ENCODE data around the gene MAD1L1. TPM values are rescaled to one million over a fixed set of nuclear protein-coding genes. Genes with fewer than 3 reads are reported as not detected.
"Not testable (repeated sequence)": the region's sequence is repeated elsewhere in the genome, so short reads cannot be mapped to it uniquely, and the experiment has no call there.

The MAD1L1 gene
- total RNA-seq, 2 donors from 2014 or later = 51.2 to 63.8 TPM

DNA sequence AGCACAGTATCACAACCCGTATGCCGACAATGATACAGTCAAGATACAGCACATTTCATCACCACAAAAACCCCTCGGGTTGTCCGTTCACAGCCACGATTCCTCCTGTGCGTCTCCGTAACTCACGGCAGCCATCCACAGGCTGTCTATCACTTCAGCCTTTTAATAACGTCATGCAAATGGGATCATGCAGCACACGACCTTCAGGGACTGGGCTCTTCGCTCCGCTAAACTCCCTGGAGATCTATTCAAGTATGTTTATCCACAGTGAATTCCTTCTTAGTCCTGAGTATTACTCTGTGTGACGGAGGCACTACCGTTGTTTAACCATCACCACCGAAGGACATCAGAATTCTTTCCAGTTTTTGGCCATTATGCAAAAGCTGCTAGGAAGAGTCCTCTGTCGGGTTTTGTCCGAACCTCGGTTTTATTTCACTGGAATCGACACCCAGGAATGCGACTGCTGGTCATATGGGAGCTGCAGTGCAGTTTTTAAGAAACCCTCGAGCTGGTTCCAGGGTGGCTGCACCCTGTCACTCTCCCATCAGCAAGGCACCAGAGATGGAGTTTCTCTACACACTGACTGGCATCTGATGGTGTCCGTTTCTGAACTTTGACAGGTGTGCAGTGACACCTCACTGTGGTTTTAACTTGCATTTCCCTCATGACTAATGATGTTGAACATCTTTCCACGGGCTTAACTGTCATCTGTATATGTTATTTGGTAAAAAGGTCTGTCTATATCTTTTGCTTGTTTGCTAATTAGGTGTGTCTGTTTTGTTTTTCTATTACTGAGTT, 193.6 kb downstream of the MAD1L1 start:
- Mint-ChIP-seq H3K4me3 (peak overlapping the region; percentile 22 to 78), H3K27me3 (ENCODE audit: low read depth) (no peaks in the 10 kb centered on the region), H3K27ac (no peak overlapping the region), H3K4me1 (ENCODE audit: low read depth) (peaks cover 54% of the 10 kb centered on the region), H3K9me3 (no peaks in the 10 kb centered on the region), H3K36me3 (ENCODE audit: insufficient read depth in 2 of 2) (peaks cover 0 to 2% of the 10 kb centered on the region in 2 donors)
- ATAC-seq (replicated peaks in 1 of 2) (peak; percentile 55 to 59), DNase-seq (no peak)

DNA sequence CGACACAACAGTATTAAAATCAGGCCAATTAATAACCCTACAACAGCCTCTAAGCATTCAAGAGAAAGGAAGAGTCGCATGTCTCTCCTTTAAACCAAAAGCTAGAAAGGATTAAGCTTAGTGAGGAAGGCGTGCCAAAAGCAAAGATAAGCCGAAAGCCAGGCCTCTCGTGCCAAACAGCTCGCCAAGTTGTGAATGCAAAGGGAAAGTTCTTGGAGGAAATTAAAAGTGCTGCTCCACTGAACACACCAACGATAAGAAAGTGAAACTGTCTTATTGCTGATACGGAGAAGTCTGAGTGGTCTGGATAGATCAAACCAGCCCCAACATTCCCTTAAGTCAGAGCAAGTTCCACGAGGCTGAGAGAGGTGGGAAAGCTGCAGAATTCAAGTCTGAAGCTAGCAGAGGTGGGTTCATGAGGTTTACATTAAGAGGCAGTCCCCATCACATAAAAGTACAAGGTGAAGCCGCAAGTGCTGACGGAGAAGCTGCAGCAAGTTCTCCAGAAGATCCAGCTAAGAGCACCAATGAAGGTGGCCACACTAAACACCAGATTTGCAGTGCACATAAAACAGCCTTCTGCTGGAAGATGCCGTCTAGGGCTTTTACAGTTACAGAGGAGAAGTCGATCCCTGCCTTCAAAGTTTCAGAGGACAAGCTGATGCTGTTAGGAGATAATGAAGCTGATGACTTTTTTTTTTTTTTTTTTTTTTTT, 194.8 kb downstream of the MAD1L1 start:
- H3K27ac Mint-ChIP-seq = peak overlapping the region; percentile 1
- no peaks in the 10 kb centered on the region for H3K9me3 Mint-ChIP-seq
- peak overlapping the region; percentile 78 to 93 for H3K4me3 Mint-ChIP-seq
- no peaks in the 10 kb centered on the region for H3K27me3 Mint-ChIP-seq (ENCODE audit: low read depth)
- peak; percentile 57 to 65 for ATAC-seq (replicated peaks in 1 of 2)
- H3K36me3 Mint-ChIP-seq (ENCODE audit: insufficient read depth in 2 of 2) = no peaks in the 10 kb centered on the region
- peak in 1 of 2 donors; percentile 19 for DNase-seq
- peaks cover 54% of the 10 kb centered on the region for H3K4me1 Mint-ChIP-seq (ENCODE audit: low read depth)

DNA sequence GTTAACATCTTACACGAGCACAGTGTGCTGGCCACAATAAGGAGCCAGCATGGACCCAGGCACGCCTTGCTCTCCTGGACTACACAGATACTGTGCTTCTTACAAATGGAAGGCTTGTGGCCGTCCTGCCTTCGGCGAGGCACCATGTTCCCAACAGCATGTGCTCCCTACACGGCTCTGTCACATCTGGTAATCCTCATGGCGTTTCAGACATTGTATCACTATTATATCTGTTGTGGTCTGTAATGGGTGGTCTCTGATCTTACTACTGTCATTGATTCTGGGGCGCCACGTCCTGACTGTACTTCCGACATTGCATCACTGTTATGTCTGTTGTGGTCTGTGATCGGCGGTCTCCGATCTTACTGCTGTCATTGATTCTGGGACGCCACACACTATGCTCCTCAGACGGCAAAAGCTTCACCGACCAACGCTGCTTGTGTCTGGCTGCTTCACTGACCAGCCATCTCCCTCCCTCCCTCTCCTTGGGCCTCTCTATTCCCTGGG, 195.4 kb downstream of the MAD1L1 start:
- peak; percentile 81 to 84 for ATAC-seq (replicated peaks in 1 of 2)
- Mint-ChIP-seq H3K27me3 (ENCODE audit: low read depth) (no peaks in the 10 kb centered on the region), H3K9me3 (no peaks in the 10 kb centered on the region), H3K27ac (peak overlapping the region; percentile 1), H3K4me1 (ENCODE audit: low read depth) (peaks cover 57% of the 10 kb centered on the region), H3K4me3 (peak overlapping the region; percentile 78 to 93), H3K36me3 (ENCODE audit: insufficient read depth in 2 of 2) (no peaks in the 10 kb centered on the region)
- peak; percentile 36 to 46 for DNase-seq

DNA sequence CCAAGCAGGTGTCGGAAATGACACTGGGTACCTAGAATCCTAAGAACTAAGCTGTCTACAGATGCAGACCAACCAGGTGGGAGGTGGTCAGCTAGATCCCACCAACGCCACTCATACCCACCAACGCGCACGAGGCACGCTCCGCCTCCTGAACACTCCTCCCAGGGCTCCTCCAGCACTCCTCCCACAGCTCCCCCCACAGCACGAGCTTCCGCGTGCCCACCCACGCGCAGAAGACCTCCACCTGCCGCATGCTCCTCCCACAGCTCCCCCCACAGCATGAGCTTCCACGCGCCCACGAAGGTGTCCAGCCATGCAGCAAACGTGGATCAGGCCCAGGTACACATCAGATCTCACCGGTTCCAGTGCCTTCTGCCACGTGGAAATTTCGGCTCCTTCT, 196.0 kb downstream of the MAD1L1 start:
- no peaks in the 10 kb centered on the region for H3K36me3 Mint-ChIP-seq (ENCODE audit: insufficient read depth in 2 of 2)
- no peak overlapping the region for H3K27ac Mint-ChIP-seq
- H3K27me3 Mint-ChIP-seq (ENCODE audit: low read depth) = no peaks in the 10 kb centered on the region
- no peaks in the 10 kb centered on the region for H3K9me3 Mint-ChIP-seq
- peaks cover 59% of the 10 kb centered on the region for H3K4me1 Mint-ChIP-seq (ENCODE audit: low read depth)
- no peak for DNase-seq
- H3K4me3 Mint-ChIP-seq = peak overlapping the region in 1 of 2 donors; percentile 78
- ATAC-seq (replicated peaks in 1 of 2) = no peak

DNA sequence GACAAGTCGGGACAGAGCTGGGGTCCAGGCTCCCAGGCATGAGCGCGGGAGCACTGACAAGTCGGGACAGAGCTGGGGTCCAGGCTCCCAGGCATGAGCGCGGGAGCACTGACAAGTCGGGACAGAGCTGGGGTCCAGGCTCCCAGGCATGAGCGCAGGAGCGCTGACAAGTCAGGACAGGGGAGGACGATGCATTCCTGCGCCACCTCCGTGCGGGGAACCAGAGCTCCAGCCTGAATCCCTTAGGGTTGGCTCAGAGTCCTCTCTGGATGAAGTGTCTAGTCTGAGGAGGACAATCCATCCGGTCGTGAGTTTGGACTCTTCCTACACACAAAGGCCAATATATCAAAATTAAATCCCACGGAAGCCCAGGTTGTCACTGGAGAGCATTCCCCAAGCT, 196.5 kb downstream of the MAD1L1 start:
- H3K36me3 Mint-ChIP-seq (ENCODE audit: insufficient read depth in 2 of 2); H3K27ac Mint-ChIP-seq; H3K4me3 Mint-ChIP-seq; ATAC-seq (replicated peaks in 1 of 2); H3K9me3 Mint-ChIP-seq; H3K27me3 Mint-ChIP-seq (ENCODE audit: low read depth); DNase-seq: not testable (repeated sequence)
- H3K4me1 Mint-ChIP-seq (ENCODE audit: low read depth) = peaks cover 59% of the 10 kb centered on the region

DNA sequence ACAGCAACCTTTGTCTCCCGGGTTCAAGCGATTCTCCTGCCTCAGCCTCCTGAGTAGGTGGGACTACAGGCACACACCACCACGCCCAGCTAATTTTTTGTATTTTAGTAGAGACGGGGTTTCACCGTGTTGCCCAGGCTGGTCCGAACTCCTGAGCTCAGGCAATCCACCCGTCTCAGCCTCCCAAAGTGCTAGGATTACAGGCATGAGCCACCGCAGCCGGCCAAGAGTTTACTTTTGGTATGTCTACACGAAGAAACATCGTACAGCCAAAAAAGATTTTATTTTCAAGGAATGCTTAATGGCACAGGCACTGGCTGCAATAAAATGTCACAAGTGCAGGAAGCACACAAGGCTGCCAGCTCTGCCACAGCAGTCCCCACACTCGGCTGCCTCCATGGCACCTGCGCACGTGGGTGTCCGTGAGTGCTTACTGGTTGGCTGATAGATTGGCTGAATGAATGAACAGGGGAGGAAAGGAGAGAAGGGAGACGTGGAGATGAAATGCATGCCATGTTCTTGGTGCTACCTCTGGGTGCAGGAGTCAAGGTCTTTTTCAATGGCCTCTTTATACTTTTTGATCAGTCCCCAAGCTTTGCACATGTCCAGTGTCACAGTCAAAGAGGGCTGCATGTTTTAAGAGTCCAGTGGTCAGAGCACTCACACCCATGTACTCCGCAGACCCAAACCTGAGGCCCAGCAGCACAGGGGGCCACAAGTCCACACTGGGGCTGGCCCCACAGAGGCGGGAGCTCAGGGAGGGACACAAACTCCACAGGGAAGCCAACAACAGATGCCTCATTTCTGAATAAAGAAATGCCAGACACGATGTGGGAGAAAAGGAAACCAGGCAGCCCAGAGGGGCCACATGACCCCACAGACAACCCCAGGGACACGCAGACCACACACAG, 198.2 kb downstream of the MAD1L1 start:
- Mint-ChIP-seq H3K4me1 (ENCODE audit: low read depth) (peaks cover 50% of the 10 kb centered on the region), H3K27me3 (ENCODE audit: low read depth) (no peaks in the 10 kb centered on the region), H3K27ac (no peak overlapping the region), H3K4me3 (no peak overlapping the region), H3K9me3 (peaks cover 0 to 3% of the 10 kb centered on the region in 2 donors), H3K36me3 (ENCODE audit: insufficient read depth in 2 of 2) (peaks cover 2 to 5% of the 10 kb centered on the region in 2 donors)
- ATAC-seq (replicated peaks in 1 of 2) (no peak), DNase-seq (no peak)

DNA sequence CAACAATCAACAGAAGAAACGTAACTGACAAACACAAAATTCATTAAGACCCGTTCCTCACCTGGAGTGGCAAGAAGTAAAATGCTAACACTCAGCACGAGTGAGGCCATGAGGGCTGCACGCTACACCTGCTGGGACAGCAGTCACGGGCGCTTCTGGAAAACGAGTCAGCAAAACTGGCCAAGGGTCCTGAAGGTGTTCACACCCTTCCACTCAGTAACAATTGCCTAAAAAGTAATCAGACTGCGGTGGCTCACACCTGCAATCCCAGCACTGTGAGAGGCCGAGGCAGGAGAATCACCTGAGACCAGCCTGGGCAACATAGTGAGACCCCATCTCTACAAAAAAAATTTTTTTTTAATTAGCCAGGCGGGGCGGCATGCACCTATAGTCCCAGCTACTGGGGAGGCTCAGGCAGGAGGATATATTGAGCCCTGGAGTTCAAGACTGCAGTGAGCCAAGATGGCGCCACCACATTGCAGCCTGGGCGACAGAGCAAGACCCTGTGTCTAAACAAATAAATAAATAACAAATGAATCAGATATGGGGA, 199.1 kb downstream of the MAD1L1 start:
- no peaks in the 10 kb centered on the region for H3K27me3 Mint-ChIP-seq (ENCODE audit: low read depth)
- H3K36me3 Mint-ChIP-seq (ENCODE audit: insufficient read depth in 2 of 2) = peaks cover 7 to 12% of the 10 kb centered on the region in 2 donors
- no peak for ATAC-seq (replicated peaks in 1 of 2)
- H3K27ac Mint-ChIP-seq = no peak overlapping the region
- peaks cover 42% of the 10 kb centered on the region for H3K4me1 Mint-ChIP-seq (ENCODE audit: low read depth)
- DNase-seq = no peak
- no peak overlapping the region for H3K4me3 Mint-ChIP-seq
- H3K9me3 Mint-ChIP-seq = peaks cover 2 to 7% of the 10 kb centered on the region in 2 donors

DNA sequence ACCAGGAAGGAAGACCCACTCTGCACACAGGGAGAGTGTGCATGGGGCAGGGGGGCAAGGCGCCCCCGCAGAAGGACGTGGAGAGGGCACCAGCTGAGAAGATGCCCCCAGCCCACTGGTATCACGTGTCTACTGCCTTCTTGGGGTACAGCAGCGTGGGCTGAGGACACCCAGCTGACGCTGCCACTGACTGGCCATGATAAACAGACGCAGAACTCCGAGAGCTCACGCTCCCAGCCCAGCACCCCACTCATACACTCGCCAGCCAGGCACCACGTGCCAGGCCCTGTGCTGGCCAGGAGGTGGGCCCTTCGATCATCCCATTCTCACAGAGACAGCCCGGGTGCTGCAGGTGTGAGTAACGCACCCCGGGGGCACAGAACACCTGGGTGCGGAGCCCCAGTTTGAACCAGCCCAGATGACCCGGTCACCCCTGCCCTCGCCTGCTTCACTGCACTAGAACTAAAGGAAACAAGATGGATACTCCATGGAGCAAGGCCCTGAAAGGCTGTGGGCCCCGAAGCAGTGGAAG, 199.8 kb downstream of the MAD1L1 start:
- Mint-ChIP-seq H3K9me3 (peaks cover 4 to 10% of the 10 kb centered on the region in 2 donors), H3K27me3 (ENCODE audit: low read depth) (no peaks in the 10 kb centered on the region), H3K4me1 (ENCODE audit: low read depth) (peaks cover 34% of the 10 kb centered on the region), H3K36me3 (ENCODE audit: insufficient read depth in 2 of 2) (peaks cover 11 to 16% of the 10 kb centered on the region in 2 donors), H3K27ac (no peak overlapping the region), H3K4me3 (no peak overlapping the region)
- DNase-seq (no peak), ATAC-seq (replicated peaks in 1 of 2) (no peak)

DNA sequence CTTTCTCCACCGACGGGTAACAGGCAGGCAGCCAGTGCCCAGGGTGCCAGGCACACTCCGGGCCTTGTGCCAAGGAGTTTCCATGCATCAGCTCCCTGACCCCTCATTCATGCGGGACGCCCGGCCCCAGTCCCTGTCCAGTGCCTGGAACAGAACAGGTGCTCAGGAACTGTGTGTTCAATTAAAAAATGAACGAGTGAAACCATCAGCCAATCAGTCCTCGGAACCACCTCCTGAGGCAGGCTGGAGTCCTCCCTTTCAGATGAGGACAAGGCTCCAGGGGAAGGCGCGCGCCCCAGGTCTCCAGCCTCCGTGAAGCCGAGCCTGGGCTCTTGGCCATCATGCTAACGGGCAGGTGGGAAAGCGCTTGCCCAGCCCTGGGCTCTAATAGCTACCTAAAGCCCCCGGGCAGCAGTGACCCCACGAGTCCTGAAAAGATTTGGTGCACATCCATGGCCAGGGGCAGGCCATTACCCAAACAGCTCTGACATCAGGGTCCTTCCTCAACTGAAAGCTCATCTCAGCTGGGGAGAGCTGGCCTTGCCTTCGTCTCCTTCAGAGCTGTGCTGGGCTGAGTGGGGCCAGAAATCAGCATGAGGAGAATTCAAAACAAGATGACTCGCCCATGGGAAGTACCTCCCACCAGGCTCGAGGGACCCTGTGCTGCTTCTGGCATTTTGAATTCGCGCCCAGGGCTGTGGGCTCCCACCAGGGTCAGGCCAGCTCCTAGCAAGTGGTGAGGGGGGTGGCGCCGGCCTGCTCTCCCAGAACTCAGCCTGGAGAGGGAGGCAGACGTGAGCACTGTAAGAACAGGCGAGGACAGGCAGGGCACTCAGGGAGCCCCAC, 200.5 kb downstream of the MAD1L1 start:
- H3K4me1 Mint-ChIP-seq (ENCODE audit: low read depth) = peaks cover 27% of the 10 kb centered on the region
- H3K27ac Mint-ChIP-seq = no peak overlapping the region
- H3K4me3 Mint-ChIP-seq = no peak overlapping the region
- peaks cover 14 to 21% of the 10 kb centered on the region in 2 donors for H3K36me3 Mint-ChIP-seq (ENCODE audit: insufficient read depth in 2 of 2)
- ATAC-seq (replicated peaks in 1 of 2) (no peak), DNase-seq (no peak)
- peaks cover 4 to 13% of the 10 kb centered on the region in 2 donors for H3K9me3 Mint-ChIP-seq
- no peaks in the 10 kb centered on the region for H3K27me3 Mint-ChIP-seq (ENCODE audit: low read depth)

DNA sequence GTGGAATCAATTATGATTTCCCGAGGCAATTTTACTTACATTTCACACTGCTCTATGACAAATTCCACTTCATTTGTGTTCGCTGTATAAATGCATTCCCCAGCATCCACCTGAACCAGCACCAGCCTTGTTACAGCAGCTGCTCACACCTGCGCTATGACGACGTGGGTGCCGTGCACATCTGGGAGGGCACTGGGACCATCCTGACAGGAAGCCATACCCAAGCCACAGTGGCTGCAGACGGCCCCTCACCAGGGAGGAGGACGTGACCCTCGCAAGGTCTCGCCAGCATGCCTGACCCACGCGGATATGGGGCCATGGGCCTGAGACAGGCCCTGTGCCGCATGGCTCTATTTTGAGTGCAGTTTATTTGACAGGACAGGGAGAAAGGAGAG, 201.3 kb downstream of the MAD1L1 start:
- H3K27ac Mint-ChIP-seq = no peak overlapping the region

DNA sequence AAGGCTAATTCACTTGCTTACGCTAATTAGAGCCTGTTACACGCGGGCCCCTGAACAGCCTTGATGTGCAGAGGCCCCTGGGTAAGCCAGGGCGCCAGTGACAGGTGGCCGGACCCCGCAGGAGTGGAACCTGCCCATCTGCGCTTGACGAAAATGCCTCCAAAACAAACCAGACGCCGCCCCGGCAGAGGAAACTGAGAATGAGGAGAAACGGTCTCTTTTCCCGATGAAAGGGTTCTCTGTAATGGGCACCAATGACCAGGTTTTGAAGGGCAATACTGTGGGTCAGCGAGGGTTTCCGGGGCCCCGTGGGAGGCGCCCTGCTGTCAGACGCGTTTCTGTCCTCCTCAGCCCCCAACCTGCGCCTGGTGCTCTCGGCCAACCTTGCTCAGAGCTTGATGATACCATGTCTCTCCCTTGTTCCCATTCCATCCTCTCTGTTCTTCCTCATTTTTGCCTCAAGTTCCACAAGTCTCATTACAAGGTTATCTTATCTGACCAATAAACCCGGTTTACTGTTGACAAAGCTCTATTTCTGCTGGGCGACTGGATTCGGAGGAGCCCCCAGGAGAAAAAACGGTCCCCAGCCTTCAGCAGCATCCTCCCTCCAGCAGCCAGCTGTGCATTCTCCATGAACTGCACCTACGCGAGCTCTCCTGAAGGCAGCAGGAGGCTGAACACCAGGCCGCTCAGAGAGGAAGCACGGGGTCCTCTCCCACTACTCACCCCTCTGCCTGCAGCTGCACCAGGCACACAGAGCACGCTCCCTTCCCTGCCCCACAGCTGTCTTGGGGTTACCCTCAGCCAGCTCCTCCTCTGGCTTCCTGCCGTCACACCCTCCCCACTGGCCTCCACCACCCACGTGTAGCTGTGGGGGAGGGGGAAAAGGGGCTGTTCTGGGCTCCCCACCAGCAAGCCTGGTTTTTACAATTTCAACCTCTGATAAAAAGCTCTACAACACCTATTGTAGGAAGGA, 202.0 kb downstream of the MAD1L1 start:
- peak; percentile 34 to 50 for ATAC-seq (replicated peaks in 1 of 2)
- Mint-ChIP-seq H3K4me3 (peak overlapping the region in 1 of 2 donors; percentile 34), H3K36me3 (ENCODE audit: insufficient read depth in 2 of 2) (peaks cover 16 to 30% of the 10 kb centered on the region in 2 donors), H3K27ac (no peak overlapping the region), H3K27me3 (ENCODE audit: low read depth) (no peaks in the 10 kb centered on the region), H3K9me3 (peaks cover 9 to 14% of the 10 kb centered on the region in 2 donors), H3K4me1 (ENCODE audit: low read depth) (peaks cover 22% of the 10 kb centered on the region)
- DNase-seq = no peak

More for the DNA sequence above, 201.3 kb downstream of the MAD1L1 start:
- Mint-ChIP-seq H3K36me3 (ENCODE audit: insufficient read depth in 2 of 2) (peaks cover 14 to 28% of the 10 kb centered on the region in 2 donors), H3K4me3 (no peak overlapping the region), H3K9me3 (peaks cover 4 to 13% of the 10 kb centered on the region in 2 donors), H3K27me3 (ENCODE audit: low read depth) (no peaks in the 10 kb centered on the region), H3K4me1 (ENCODE audit: low read depth) (peaks cover 22% of the 10 kb centered on the region)
- DNase-seq = no peak
- ATAC-seq (replicated peaks in 1 of 2) = no peak

Measured in activated T-cell treated with anti-CD3 and anti-CD28 coated beads, Interleukin-2, amount 50 U/mL, for 72 hours (primary cell).